GM12878 (cell line): ENCODE data around the gene ERAS. TPM values are rescaled to one million over a fixed set of nuclear protein-coding genes. Genes with fewer than 3 reads are reported as not detected.
A peak's percentile ranks its signal among the peaks of the same experiment; 100 is the strongest.

ENCODE experiments used
- ATAC-seq: fragments of 200-7000 bp; cut with Tn5 transposase; 3 replicates; pipeline ENCODE4 v1.9.1; 2020; ENCODE audit warnings: mild to moderate bottlenecking, moderate library complexity
- BruUV-seq: library from RNA; stranded (reverse); fragments of 400-500 nt; replicated peaks from 2 replicates; lab custom pipeline; 2021; lab: Mats Ljungman, UMichigan
- CTCF ChIA-PET: fragments of 300-600 bp; sonication (Branson Sonifier 250); formaldehyde crosslinking; extraction: SDS; loops from one replicate; lab custom pipeline; 2021; ENCODE audit warnings: inconsistent platforms; lab: Yijun Ruan, JAX
- POLR2A ChIA-PET: fragments of 350-600 bp; formaldehyde crosslinking; extraction: SDS; loops from one replicate; lab custom pipeline; 2021; ENCODE audit warnings: inconsistent platforms; lab: Charles Lee
- RAD21 ChIA-PET: fragments of 300-600 bp; sonication (Branson Sonifier 250); formaldehyde crosslinking; loops from one replicate; lab custom pipeline; 2023; ENCODE audit warnings: antibody characterized with exemption; ENCODE audit not compliant: unreplicated experiment; lab: Charles Lee
- SMC1A ChIA-PET: fragments of 300-600 bp; sonication (Branson Sonifier 250); formaldehyde crosslinking; loops from one replicate; lab custom pipeline; 2023; ENCODE audit not compliant: unreplicated experiment, uncharacterized antibody; lab: Charles Lee
- DNase-seq: peaks from one replicate; pipeline ENCODE4 v3.0.0-alpha.2; 2011; ENCODE audit warnings: low read depth, low spot score
- FAIRE-seq: peaks from 3 replicates; lab custom pipeline; 2011; peaks lifted over from hg19 to GRCh38; lab: Jason Lieb, UNC
- H2AFZ ChIP-seq: 2 replicates; pipeline ENCODE4 v1.6.0; 2011; ENCODE audit warnings: low read depth, low read length, control low read depth; ENCODE audit not compliant: control insufficient read depth
- H3K27ac ChIP-seq: 2 replicates; pipeline ENCODE4 v1.5.1; 2011; ENCODE audit warnings: control low read depth; ENCODE audit not compliant: control insufficient read depth, insufficient read depth
- H3K27me3 ChIP-seq, 2 experiments: replicated peaks in 1 of 2; 2 replicates each; pipeline versions ENCODE4 v1.6.0 to v1.6.1; 2011; ENCODE audit warnings: low read length in 1 of 2; ENCODE audit not compliant: control insufficient read depth in 2 of 2, insufficient read depth in 2 of 2
- H3K36me3 ChIP-seq, 2 experiments: 2 replicates each; pipeline ENCODE4 v1.5.1; 2011; ENCODE audit warnings: low read length in 1 of 2; ENCODE audit not compliant: control insufficient read depth in 2 of 2, insufficient read depth in 2 of 2
- H3K4me1 ChIP-seq: 2 replicates; pipeline ENCODE4 v1.6.1; 2011; ENCODE audit warnings: mild to moderate bottlenecking, low read length, moderate library complexity, mixed read lengths; ENCODE audit not compliant: control insufficient read depth, insufficient read depth
- H3K4me2 ChIP-seq: 2 replicates; pipeline ENCODE4 v1.6.0; 2011; ENCODE audit warnings: control low read depth; ENCODE audit not compliant: control insufficient read depth, insufficient read depth
- H3K4me3 ChIP-seq: fragments of 200-600 bp; sonication (generic); 2 replicates; pipeline ENCODE4 v1.5.1; 2016
- H3K79me2 ChIP-seq: 2 replicates; pipeline ENCODE4 v1.6.0; 2011; ENCODE audit warnings: low read length; ENCODE audit not compliant: control insufficient read depth, insufficient read depth
- H3K9ac ChIP-seq: 2 replicates; pipeline ENCODE4 v1.8.0; 2011; ENCODE audit warnings: low read length, control low read depth, mixed read lengths; ENCODE audit not compliant: control insufficient read depth, insufficient read depth
- H3K9me3 ChIP-seq: replicated peaks from 3 replicates; pipeline ENCODE4 v1.5.1; 2011; ENCODE audit warnings: mild to moderate bottlenecking, low read length; ENCODE audit not compliant: control insufficient read depth, insufficient read depth
- H4K20me1 ChIP-seq: 2 replicates; pipeline ENCODE4 v1.6.0; 2011; ENCODE audit not compliant: control insufficient read depth, insufficient read depth
- CHD1 ChIP-seq: IDR thresholded peaks from 2 replicates; pipeline ENCODE4 v1.6.1; 2012; ENCODE audit warnings: low read depth, low read length, improper control_type of control experiment
- LARP7 ChIP-seq: fragments of 450-650 bp; IDR thresholded peaks from 2 replicates; pipeline ENCODE4 v1.6.1; 2017; ENCODE audit warnings: mild to moderate bottlenecking
- MEF2B ChIP-seq: fragments of 450-650 bp; IDR thresholded peaks from 2 replicates; pipeline ENCODE4 v1.6.1; 2018; ENCODE audit warnings: mild to moderate bottlenecking, moderate library complexity; ENCODE audit not compliant: partially characterized antibody, poor library complexity, severe bottlenecking
- MYC ChIP-seq: IDR thresholded peaks from 2 replicates; pipeline ENCODE4 v1.6.1; 2011; ENCODE audit warnings: mild to moderate bottlenecking, low read length, moderate library complexity, inconsistent platforms; ENCODE audit not compliant: insufficient read depth, insufficient replicate concordance, insufficient read length, severe bottlenecking
- NBN ChIP-seq: fragments of 450-650 bp; IDR thresholded peaks from 2 replicates; pipeline ENCODE4 v1.6.1; 2016
- NR2C2 ChIP-seq: IDR thresholded peaks from 2 replicates; pipeline ENCODE4 v1.6.1; 2011; ENCODE audit warnings: borderline replicate concordance, low read depth; ENCODE audit not compliant: control insufficient read depth, insufficient read length
- RELA ChIP-seq: fragments of 450-650 bp; IDR thresholded peaks from 2 replicates; pipeline ENCODE4 v1.8.0; 2014; ENCODE audit warnings: borderline replicate concordance; ENCODE audit not compliant: partially characterized antibody
- TARDBP ChIP-seq: IDR thresholded peaks from 2 replicates; pipeline ENCODE4 v1.6.1; 2016; ENCODE audit warnings: borderline replicate concordance
- TCF3 ChIP-seq: IDR thresholded peaks from 2 replicates; pipeline ENCODE4 v1.6.1; 2012; ENCODE audit warnings: low read depth, mild to moderate bottlenecking, low read length, borderline replicate concordance; ENCODE audit not compliant: insufficient read depth
- WGBS: methylation state at CpG from one replicate; pipeline ENCODE4 v1.1.6; 2016; ENCODE audit warnings: low lambda C conversion rate; ENCODE audit not compliant: insufficient replicate concordance, insufficient coverage; ENCODE audit errors: missing lambda C conversion rate; 5-methylcytosine and 5-hydroxymethylcytosine counted together
- in situ Hi-C: fragments of 300-500 bp; cut with MboI; formaldehyde crosslinking; loops from 9 replicates; pipeline ENCODE4 v1.14.3; 2018; ENCODE audit warnings: mixed read lengths
- intact Hi-C: fragments of 100-400 bp; cut with micrococcal nuclease; formaldehyde crosslinking; loops from one replicate; pipeline ENCODE4 v1.14.2; 2022; ENCODE audit not compliant: unreplicated experiment
- polyA plus RNA-seq, 11 experiments: library from polyadenylated mRNA; depleted of rRNA in 4 of 11; unstranded in 6 of 11; stranded (reverse) in 5 of 11; fragments of >200 nt; fragmentation: Nextera tagmentation in 4 of 11; fragmentation: Illumina TruSeq in 1 of 11; extraction: Ambion mirVana in 4 of 11; extraction: Trizol in 1 of 11; gene quantifications; 1 replicate in 1 of 11; 2 replicates in 10 of 11; pipeline versions ENCODE4 v1.2.1 to v1.2.3, GENCODE V29; 2011 to 2016; ENCODE audit warnings: inconsistent platforms in 2 of 11, missing spikeins in 2 of 11, low read depth in 1 of 11
- total RNA-seq, 4 experiments: library from RNA; depleted of rRNA in 3 of 4; stranded (reverse); fragments of >200 nt in 3 of 4; fragmentation: Illumina TruSeq in 1 of 4; extraction: Trizol in 1 of 4; gene quantifications; 2 replicates each; pipeline versions ENCODE4 v1.2.1 to v1.2.3, GENCODE V29; 2013 to 2021
- TF ChIP-seq, protein P1 (sequence below): fragments of 450-650 bp; IDR thresholded peaks from 2 replicates; pipeline ENCODE4 v1.6.1; 2017; ENCODE audit warnings: mild to moderate bottlenecking

Gene ERAS
- total and polyA plus RNA-seq, 10 of the 15 experiments (the other 5 are each of a cell fraction or from before 2014, with no cell fraction given), result not detected

DNA sequence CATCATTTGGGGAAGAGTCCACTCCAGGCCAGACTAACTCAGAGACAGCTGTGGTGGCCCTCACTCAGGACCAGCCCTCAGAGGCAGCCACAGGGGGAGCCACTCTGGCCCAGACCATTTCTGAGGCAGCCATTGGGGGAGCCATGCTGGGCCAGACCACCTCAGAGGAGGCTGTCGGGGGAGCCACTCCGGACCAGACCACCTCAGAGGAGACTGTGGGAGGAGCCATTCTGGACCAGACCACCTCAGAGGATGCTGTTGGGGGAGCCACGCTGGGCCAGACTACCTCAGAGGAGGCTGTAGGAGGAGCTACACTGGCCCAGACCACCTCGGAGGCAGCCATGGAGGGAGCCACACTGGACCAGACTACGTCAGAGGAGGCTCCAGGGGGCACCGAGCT, 3.3 kb upstream of the ERAS start:
- TF ChIP-seq, protein P1, sequence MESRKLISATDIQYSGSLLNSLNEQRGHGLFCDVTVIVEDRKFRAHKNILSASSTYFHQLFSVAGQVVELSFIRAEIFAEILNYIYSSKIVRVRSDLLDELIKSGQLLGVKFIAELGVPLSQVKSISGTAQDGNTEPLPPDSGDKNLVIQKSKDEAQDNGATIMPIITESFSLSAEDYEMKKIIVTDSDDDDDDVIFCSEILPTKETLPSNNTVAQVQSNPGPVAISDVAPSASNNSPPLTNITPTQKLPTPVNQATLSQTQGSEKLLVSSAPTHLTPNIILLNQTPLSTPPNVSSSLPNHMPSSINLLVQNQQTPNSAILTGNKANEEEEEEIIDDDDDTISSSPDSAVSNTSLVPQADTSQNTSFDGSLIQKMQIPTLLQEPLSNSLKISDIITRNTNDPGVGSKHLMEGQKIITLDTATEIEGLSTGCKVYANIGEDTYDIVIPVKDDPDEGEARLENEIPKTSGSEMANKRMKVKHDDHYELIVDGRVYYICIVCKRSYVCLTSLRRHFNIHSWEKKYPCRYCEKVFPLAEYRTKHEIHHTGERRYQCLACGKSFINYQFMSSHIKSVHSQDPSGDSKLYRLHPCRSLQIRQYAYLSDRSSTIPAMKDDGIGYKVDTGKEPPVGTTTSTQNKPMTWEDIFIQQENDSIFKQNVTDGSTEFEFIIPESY, result no peak
- no peak for TF ChIP-seq CHD1
- TF ChIP-seq TCF3, result no peak
- no peak for TF ChIP-seq TARDBP
- H3K79me2 ChIP-seq, result no peaks in the 10 kb centered on the region
- 67% methylated on average over 6 of the region's 6 CpGs for WGBS
- FAIRE-seq, result no peak
- TSS peak; percentile 67 for BruUV-seq
- no peaks in the 10 kb centered on the region; the same call in 2 of the 3 replicates for H3K9me3 ChIP-seq
- no peaks in the 10 kb centered on the region for H3K36me3 ChIP-seq
- ATAC-seq, result no peak
- in situ Hi-C loops, result loop anchor here (10.0 kb wide), 1 partner anchor 48 kb away; no protein-coding TSS in a partner anchor
- CTCF ChIA-PET, result interaction anchor here (0.8 kb wide), 1 partner anchor 64 kb away, joined by 3 read pairs; no protein-coding TSS in a partner anchor
- no peak overlapping the region for H3K4me2 ChIP-seq
- no peaks in the 10 kb centered on the region for H3K4me1 ChIP-seq
- POLR2A ChIA-PET, result no interaction called here
- intact Hi-C loops, result no loop called here
- H2AFZ ChIP-seq, result no peak overlapping the region
- SMC1A ChIA-PET, result no interaction called here
- DNase-seq, result no peak
- RAD21 ChIA-PET, result no interaction called here
- H4K20me1 ChIP-seq, result no peaks in the 10 kb centered on the region
- H3K27me3 ChIP-seq, result 0 out of 4 replicates have a peak, but pooled peaks cover 0 to 2% of the 10 kb centered on the region in 2 experiments
- no peak overlapping the region for H3K4me3 ChIP-seq
- H3K27ac ChIP-seq, result no peak overlapping the region
- no peak overlapping the region for H3K9ac ChIP-seq

DNA sequence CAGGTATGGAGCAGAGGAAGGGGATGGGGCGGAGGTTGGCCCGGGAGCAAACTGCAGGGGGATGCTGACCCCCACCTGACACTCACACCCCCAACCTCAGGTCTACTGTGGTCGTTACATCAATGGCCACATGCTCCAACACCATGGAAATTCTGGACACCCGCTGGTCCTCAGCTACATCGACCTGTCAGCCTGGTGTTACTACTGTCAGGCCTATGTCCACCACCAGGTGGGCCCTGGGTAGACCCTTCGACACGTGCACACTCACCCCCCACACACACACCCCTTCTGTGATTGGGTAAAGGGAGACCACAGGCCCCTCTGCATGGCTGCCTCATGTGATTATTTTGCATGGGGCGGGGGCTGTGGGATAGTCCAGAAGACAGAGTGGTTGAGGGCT, 2.2 kb upstream of the ERAS start:
- Histone ChIP-seq H3K36me3 (no peaks in the 10 kb centered on the region), H2AFZ (no peak overlapping the region), H3K27ac (no peak overlapping the region), H3K79me2 (no peaks in the 10 kb centered on the region), H3K9me3 (no peaks in the 10 kb centered on the region; the same call in 2 of the 3 replicates), H4K20me1 (no peaks in the 10 kb centered on the region), H3K4me2 (no peak overlapping the region), H3K9ac (no peak overlapping the region), H3K4me1 (no peaks in the 10 kb centered on the region), H3K27me3 (0 out of 4 replicates have a peak, but pooled peaks cover 0 to 2% of the 10 kb centered on the region in 2 experiments), H3K4me3 (no peak overlapping the region)
- ATAC-seq (no peak), FAIRE-seq (no peak), DNase-seq (no peak)
- in situ Hi-C loops, result loop anchor here (10.0 kb wide), 1 partner anchor 49 kb away; no protein-coding TSS in a partner anchor
- ChIA-PET POLR2A (no interaction called here), CTCF (interaction anchor here (0.8 kb wide), 1 partner anchor 63 kb away, joined by 3 read pairs; no protein-coding TSS in a partner anchor), RAD21 (no interaction called here), SMC1A (no interaction called here)
- WGBS, result 57% methylated on average over 8 of the region's 8 CpGs
- intact Hi-C loops, result no loop called here
- no TSS peak for BruUV-seq
- TF ChIP-seq MYC (no peak), RELA (no peak), MEF2B (no peak), NR2C2 (no peak), NBN (no peak), LARP7 (no peak)
- TF ChIP-seq, all 136 proteins: peak for 0
